Liver (tissue), 3 donors: Measurements from ENCODE around the gene CDC27.
A peak's percentile ranks its signal among the peaks of the same experiment; 100 is the strongest.

Source experiments
- EGR1 ChIP-seq, 2 donors: IDR thresholded peaks; 2 replicates each; pipeline ENCODE4 v1.6.1; 2016 to 2018; ENCODE audit warnings: antibody characterized with exemption in 2 of 2, low read depth in 2 of 2
- FOXA1 ChIP-seq: IDR thresholded peaks from 2 replicates; pipeline ENCODE4 v1.6.1; 2016; ENCODE audit warnings: antibody characterized with exemption
- FOXA2 ChIP-seq: IDR thresholded peaks from 2 replicates; pipeline ENCODE4 v1.6.1; 2016; ENCODE audit warnings: antibody characterized with exemption
- GABPA ChIP-seq, 2 donors: IDR thresholded peaks in 1 of 2; conservative IDR thresholded peaks in 1 of 2; 2 replicates each; pipeline ENCODE4 v1.6.1; 2016; ENCODE audit warnings: antibody characterized with exemption in 2 of 2, mild to moderate bottlenecking in 1 of 2, moderate library complexity in 1 of 2
- RAD21 ChIP-seq, 2 donors: IDR thresholded peaks; 2 replicates each; pipeline ENCODE4 v1.6.1; 2016; ENCODE audit warnings: antibody characterized with exemption in 2 of 2, mild to moderate bottlenecking in 2 of 2
- RXRA ChIP-seq, 2 donors: IDR thresholded peaks; 2 replicates each; pipeline ENCODE4 v1.6.1; 2017 to 2018; ENCODE audit warnings: antibody characterized with exemption in 2 of 2, mild to moderate bottlenecking in 1 of 2
- SP1 ChIP-seq: IDR thresholded peaks from 2 replicates; pipeline ENCODE4 v1.6.1; 2018; ENCODE audit warnings: antibody characterized with exemption, mild to moderate bottlenecking
- TAF1 ChIP-seq: conservative IDR thresholded peaks from 2 replicates; pipeline ENCODE4 v1.6.1; 2016; ENCODE audit warnings: antibody characterized with exemption, mild to moderate bottlenecking
- YY1 ChIP-seq: IDR thresholded peaks from 2 replicates; pipeline ENCODE4 v1.6.1; 2016; ENCODE audit warnings: antibody characterized with exemption, mild to moderate bottlenecking
- TF ChIP-seq, protein P1 (sequence below): IDR thresholded peaks from 2 replicates; pipeline ENCODE4 v1.6.1; 2016; ENCODE audit warnings: antibody characterized with exemption
- TF ChIP-seq, protein P2 (sequence below): fragments of 150-350 bp; IDR thresholded peaks from 2 replicates; pipeline ENCODE4 v1.5.1; 2017; ENCODE audit warnings: improper control_type of control experiment, low read depth, low read length; ENCODE audit not compliant: missing input control
- TF ChIP-seq, protein P3 (sequence below): IDR thresholded peaks from 2 replicates; pipeline ENCODE4 v1.6.1; 2016; ENCODE audit warnings: antibody characterized with exemption, mild to moderate bottlenecking
- TF ChIP-seq, protein P4 (sequence below): IDR thresholded peaks from 2 replicates; pipeline ENCODE4 v1.6.1; 2016; ENCODE audit warnings: antibody characterized with exemption
- donor health status: healthy.
- donor health status: healthy.

- TF ChIP-seq, protein P1, sequence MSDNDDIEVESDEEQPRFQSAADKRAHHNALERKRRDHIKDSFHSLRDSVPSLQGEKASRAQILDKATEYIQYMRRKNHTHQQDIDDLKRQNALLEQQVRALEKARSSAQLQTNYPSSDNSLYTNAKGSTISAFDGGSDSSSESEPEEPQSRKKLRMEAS, result peak; percentile 11
- TF ChIP-seq TAF1 (no peak), SP1 (no peak), RAD21 (IDR thresholded peaks at IDR 0.05) (no peak), YY1 (no peak), GABPA (IDR thresholded peaks at IDR 0.05 in 1 of 2, conservative IDR thresholded peaks at IDR 0.05 in 1 of 2) (no peak), FOXA2 (no peak), RXRA (IDR thresholded peaks at IDR 0.05) (no peak), EGR1 (IDR thresholded peaks at IDR 0.05; ENCODE audit: low read depth in 2 of 2) (no peak), FOXA1 (no peak)
- TF ChIP-seq, protein P2, sequence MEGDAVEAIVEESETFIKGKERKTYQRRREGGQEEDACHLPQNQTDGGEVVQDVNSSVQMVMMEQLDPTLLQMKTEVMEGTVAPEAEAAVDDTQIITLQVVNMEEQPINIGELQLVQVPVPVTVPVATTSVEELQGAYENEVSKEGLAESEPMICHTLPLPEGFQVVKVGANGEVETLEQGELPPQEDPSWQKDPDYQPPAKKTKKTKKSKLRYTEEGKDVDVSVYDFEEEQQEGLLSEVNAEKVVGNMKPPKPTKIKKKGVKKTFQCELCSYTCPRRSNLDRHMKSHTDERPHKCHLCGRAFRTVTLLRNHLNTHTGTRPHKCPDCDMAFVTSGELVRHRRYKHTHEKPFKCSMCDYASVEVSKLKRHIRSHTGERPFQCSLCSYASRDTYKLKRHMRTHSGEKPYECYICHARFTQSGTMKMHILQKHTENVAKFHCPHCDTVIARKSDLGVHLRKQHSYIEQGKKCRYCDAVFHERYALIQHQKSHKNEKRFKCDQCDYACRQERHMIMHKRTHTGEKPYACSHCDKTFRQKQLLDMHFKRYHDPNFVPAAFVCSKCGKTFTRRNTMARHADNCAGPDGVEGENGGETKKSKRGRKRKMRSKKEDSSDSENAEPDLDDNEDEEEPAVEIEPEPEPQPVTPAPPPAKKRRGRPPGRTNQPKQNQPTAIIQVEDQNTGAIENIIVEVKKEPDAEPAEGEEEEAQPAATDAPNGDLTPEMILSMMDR, result no peak
- TF ChIP-seq, protein P3, sequence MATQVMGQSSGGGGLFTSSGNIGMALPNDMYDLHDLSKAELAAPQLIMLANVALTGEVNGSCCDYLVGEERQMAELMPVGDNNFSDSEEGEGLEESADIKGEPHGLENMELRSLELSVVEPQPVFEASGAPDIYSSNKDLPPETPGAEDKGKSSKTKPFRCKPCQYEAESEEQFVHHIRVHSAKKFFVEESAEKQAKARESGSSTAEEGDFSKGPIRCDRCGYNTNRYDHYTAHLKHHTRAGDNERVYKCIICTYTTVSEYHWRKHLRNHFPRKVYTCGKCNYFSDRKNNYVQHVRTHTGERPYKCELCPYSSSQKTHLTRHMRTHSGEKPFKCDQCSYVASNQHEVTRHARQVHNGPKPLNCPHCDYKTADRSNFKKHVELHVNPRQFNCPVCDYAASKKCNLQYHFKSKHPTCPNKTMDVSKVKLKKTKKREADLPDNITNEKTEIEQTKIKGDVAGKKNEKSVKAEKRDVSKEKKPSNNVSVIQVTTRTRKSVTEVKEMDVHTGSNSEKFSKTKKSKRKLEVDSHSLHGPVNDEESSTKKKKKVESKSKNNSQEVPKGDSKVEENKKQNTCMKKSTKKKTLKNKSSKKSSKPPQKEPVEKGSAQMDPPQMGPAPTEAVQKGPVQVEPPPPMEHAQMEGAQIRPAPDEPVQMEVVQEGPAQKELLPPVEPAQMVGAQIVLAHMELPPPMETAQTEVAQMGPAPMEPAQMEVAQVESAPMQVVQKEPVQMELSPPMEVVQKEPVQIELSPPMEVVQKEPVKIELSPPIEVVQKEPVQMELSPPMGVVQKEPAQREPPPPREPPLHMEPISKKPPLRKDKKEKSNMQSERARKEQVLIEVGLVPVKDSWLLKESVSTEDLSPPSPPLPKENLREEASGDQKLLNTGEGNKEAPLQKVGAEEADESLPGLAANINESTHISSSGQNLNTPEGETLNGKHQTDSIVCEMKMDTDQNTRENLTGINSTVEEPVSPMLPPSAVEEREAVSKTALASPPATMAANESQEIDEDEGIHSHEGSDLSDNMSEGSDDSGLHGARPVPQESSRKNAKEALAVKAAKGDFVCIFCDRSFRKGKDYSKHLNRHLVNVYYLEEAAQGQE, result no peak
- TF ChIP-seq, protein P4, sequence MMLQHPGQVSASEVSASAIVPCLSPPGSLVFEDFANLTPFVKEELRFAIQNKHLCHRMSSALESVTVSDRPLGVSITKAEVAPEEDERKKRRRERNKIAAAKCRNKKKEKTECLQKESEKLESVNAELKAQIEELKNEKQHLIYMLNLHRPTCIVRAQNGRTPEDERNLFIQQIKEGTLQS, result no peak
Observed at GRCh38 chr17:47205419-47205963, 16.4 kb upstream of the CDC27 start.
